Measurements from ENCODE around the gene PSAP. TPM values are rescaled to one million over a fixed set of nuclear protein-coding genes. Genes with fewer than 3 reads are reported as not detected.

PSAP gene
- total RNA-seq, 1 donor from 2014 or later: 1,672 TPM

- H3K4me3 ChIP-seq: no peak overlapping the region
- DNase-seq: no peak
- H3K4me1 ChIP-seq: peaks cover 100% of the 10 kb centered on the region
- H3K27ac ChIP-seq (replicated peaks): peak overlapping the region; percentile 84
- H3K27me3 ChIP-seq (ENCODE audit: low read depth): no peaks in the 10 kb centered on the region
- H3K9me3 ChIP-seq (replicated peaks): no peaks in the 10 kb centered on the region
- no peak for TF ChIP-seq CTCF (IDR thresholded peaks at IDR 0.05; ENCODE audit: borderline replicate concordance)
- H3K36me3 ChIP-seq: peaks cover 6% of the 10 kb centered on the region
- intact Hi-C loops (cut with micrococcal nuclease): loop anchor here (10.0 kb wide), 1 partner anchor 56 kb away; no protein-coding TSS in a partner anchor
Observed at GRCh38 chr10:71838264-71839211, 12.5 kb downstream of the PSAP start.

DNA sequence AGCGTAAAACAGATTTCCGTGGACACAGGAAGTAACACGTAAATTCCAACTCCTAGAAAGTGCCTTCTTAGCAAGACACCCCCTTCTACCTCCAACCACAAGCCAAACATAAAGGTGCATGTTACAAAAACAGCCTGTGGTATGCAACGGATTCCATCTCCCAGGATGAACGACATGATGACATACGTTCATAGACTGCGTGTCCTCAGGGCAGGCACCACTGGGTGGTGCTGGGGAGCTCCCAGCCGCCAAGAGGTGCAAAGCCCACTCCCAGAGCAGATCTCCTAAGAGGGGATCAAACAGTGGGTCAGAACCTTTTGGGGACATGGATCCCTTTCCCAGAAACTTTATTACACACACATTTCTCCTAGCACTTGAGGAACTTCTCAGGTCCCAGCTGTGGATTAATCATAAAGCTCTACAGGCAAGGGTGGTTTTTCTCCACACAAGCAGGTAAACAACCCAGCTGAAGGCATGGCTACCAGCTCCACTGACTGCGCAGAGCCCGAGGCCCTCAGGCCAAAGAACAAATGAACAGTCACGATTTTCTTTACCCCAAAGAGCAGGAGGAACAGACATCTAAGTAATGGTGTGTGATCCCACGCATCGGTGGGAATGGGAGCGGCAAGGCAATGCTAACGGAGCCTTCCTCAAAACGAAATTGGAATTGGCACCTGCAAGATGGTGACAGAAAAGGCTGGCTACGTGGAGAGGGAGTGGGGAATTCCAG, 13.8 kb downstream of the PSAP start:
- TF ChIP-seq CTCF (IDR thresholded peaks at IDR 0.05; ENCODE audit: borderline replicate concordance): peak; percentile 55
- Histone ChIP-seq H3K4me3 (peak overlapping the region; percentile 26), H3K9me3 (replicated peaks) (no peaks in the 10 kb centered on the region), H3K36me3 (peaks cover 15% of the 10 kb centered on the region), H3K27ac (replicated peaks) (peak overlapping the region; percentile 84), H3K4me1 (peaks cover 100% of the 10 kb centered on the region), H3K27me3 (ENCODE audit: low read depth) (no peaks in the 10 kb centered on the region)
- intact Hi-C loops (cut with micrococcal nuclease): loop anchor here (10.0 kb wide), 1 partner anchor 58 kb away; no protein-coding TSS in a partner anchor
- DNase-seq: no peak

GRCh38 chr10:71836596-71836974, 14.5 kb downstream of the PSAP start:
- DNase-seq: no peak
- H3K4me1 ChIP-seq: peaks cover 100% of the 10 kb centered on the region
- peak overlapping the region; percentile 26 for H3K4me3 ChIP-seq

GRCh38 chr10:71835671-71836595, 15.1 kb downstream of the PSAP start:
- DNase-seq: peak; percentile 58
- no peak for TF ChIP-seq CTCF (IDR thresholded peaks at IDR 0.05; ENCODE audit: borderline replicate concordance)
- no peaks in the 10 kb centered on the region for H3K27me3 ChIP-seq (ENCODE audit: low read depth)
- intact Hi-C loops (cut with micrococcal nuclease): loop anchor here (10.0 kb wide), 1 partner anchor 59 kb away; no protein-coding TSS in a partner anchor
- H3K27ac ChIP-seq (replicated peaks): peak overlapping the region; percentile 84
- H3K4me1 ChIP-seq: peaks cover 100% of the 10 kb centered on the region
- H3K36me3 ChIP-seq: peaks cover 28% of the 10 kb centered on the region
- peak overlapping the region; percentile 26 for H3K4me3 ChIP-seq
- no peaks in the 10 kb centered on the region for H3K9me3 ChIP-seq (replicated peaks)

More at GRCh38 chr10:71836596-71836974, 14.5 kb downstream of the PSAP start:
- Histone ChIP-seq H3K27me3 (ENCODE audit: low read depth) (no peaks in the 10 kb centered on the region), H3K9me3 (replicated peaks) (no peaks in the 10 kb centered on the region), H3K27ac (replicated peaks) (peak overlapping the region; percentile 84), H3K36me3 (peaks cover 22% of the 10 kb centered on the region)
- intact Hi-C loops (cut with micrococcal nuclease): loop anchor here (10.0 kb wide), 1 partner anchor 58 kb away; no protein-coding TSS in a partner anchor
- TF ChIP-seq CTCF (IDR thresholded peaks at IDR 0.05; ENCODE audit: borderline replicate concordance): no peak

Measured in left ventricle myocardium inferior (tissue), 1 donor.